ELR (cell line): ENCODE measurements around the gene ABLIM2.
"Not testable (repeated sequence)": the region's sequence is repeated elsewhere in the genome, so short reads cannot be mapped to it uniquely, and the experiment has no call there.

Experiments used
- DNase-seq: peaks from one replicate; pipeline ENCODE4 v3.0.0-alpha.2; 2015; ENCODE audit warnings: low read depth

Gene ABLIM2

DNA sequence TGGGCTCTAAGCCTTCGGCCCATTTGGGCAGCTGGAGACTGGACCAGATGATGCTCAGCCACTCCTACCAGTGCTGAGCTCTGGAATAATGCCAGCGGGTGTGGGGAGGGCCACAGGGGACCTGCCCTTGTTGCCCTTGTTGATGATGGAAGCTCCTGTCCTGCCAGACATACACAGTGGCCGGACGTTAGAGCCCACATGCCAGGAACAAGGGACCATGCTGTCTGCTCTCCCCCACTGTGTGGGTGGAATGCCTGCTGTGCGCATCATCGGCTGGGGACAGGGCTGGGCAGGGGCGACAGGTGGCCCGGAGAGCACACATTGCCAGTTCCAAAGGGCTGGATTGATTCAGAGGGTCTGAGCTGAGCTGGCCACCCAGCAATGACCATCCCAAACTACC is 2.0 kb downstream of the ABLIM2 start:
- no peak for DNase-seq

DNA sequence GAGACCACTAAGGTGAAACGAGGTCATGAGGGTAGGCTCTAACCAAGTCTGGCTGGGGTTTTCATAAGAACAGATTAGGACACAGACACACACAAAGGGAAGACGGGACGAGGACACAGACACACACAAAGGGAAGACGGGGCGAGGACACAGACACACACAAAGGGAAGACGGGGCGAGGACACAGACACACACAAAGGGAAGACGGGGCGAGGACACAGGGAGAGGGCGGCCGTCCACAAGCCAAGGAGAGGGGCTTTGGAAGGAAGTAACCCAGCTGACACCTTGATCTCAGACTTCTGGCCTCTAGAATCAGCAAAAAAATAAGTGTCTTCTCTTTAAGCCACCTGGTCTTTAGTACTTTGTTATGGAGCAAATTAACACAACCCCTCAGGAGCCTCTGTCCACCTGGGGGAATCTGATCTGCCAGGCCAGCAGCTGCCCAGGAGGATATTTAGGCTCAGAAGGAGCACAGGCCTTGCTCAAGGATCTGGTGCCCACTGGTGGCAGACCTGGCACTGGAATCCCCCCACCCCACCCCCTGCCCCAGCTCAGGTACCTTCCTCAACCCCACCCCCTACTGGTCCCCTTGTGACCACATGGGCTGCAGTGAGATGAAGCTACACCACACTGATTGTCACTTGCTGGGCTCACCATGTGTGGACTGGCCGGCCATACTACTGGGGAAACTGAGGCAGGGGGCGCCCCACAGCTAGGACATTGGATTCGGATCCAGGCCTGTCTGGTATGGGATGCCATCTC is 2.8 kb downstream of the ABLIM2 start:
- DNase-seq = no peak

DNA sequence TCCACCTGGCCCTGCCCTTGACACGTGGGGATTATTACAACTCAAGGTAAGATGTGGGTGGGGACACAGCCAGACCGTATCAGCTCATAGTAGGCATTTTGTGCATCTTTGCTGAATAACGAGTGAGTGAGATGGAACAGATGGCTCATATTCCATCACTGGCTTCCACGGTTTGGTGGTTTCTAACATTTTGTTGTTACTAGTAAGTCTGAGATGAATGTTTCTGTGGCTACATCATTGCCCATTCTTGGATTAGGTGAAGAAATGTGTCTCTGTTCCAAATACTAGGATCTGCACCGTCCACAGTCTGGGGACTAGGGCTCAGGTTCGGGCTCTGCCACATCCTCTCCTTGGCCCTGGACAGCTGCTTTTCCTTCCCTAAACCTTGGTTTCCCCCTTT is 3.6 kb downstream of the ABLIM2 start:
- no peak for DNase-seq

DNA sequence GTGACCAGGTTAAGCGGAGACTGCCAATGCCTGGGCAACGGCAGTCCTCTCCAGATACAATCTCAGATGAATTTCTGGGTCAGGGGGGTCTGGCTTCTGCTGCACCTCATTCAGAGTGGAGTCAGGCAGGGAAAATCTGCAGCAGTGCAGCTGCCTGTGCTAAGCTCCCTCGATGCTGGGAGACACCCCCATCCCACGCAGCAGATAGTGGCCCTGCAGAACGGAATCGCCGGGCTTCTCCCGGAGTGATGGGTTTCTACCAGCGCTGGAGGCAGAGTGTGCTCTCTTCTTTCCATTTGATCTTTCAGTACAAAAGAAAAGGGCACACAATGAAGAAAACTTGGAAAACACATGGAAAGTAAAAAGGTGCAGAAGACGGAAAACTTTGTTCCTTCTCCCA is 5.2 kb downstream of the ABLIM2 start:
- DNase-seq = no peak

DNA sequence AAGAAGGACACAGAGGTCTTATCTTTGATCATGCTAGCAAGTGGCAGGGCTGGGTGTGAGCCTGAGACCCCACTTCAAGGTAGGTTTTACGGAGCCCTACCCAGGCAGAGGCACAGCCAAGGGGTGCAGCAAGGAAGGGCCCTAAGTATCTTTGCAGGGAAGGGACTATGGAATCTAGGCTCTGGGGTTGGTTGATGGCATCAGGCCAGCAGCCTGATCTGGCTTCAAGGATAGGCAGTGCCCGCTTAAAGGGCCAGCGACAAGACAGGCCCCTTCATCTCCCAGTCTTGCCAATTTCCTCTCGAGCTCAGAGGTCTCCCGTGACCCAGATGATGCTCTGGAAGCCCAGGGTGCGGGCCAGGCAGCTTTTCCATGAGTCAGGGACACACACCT is 5.8 kb downstream of the ABLIM2 start:
- DNase-seq = no peak

DNA sequence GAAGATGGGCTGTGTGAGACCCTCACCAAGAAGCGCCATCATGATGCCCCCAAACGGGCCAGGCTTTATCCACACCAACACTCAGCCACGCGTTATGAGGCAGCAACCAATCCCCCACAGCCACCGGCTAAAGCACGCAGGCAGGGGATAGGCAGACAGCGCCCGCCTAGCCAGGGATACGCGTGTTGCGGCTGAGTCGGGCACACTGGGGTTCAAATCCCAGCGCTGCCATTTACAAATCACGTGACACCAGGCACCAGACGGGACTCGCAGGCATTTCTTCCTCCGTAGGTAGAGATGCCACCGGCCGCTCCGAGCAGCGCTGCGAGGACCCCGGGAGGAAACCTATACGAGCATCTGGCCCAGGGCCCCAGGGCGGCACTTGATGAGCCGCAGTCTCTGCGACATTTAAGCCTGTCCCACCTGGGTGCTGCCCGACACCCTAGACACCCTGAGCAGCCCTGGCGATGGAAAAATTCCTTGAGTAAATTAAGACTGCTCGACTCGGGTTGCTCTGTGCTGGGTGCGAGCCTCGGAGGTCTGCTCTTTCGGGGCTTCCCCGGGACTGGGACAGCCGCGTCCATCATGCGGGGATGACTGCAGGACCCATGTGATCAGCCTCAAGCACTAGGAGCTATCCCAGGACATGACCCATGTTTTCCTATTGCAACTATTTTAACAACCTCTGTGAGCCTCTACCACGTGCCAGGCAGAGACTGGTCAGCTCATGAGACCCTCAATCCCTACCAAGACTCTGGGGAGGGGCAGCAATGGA is 6.3 kb downstream of the ABLIM2 start:
- DNase-seq = no peak

DNA sequence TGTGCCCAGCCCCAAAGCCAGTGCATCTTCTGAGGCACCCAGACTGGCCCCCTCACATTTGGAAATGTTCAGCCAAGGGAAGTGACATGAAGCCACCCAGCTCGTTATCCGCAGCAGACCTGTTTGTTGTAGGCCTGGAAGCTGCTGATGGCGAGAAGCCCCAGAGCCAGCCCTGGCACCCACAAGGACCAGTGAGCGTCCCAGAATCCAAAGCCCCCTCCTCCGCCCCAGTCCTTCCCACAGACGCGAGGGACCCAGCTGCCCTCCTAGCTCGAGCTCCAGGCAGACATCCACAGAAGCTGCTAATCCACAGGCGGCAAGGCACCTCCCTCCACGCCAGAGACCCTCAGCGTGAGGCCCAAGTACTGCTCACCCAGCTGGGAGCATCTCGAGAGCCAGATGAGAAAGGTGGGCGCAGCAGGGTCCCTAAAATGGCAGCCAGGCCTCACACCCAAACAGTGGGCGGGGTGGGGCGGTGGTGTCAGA is 7.4 kb downstream of the ABLIM2 start:
- no peak for DNase-seq

DNA sequence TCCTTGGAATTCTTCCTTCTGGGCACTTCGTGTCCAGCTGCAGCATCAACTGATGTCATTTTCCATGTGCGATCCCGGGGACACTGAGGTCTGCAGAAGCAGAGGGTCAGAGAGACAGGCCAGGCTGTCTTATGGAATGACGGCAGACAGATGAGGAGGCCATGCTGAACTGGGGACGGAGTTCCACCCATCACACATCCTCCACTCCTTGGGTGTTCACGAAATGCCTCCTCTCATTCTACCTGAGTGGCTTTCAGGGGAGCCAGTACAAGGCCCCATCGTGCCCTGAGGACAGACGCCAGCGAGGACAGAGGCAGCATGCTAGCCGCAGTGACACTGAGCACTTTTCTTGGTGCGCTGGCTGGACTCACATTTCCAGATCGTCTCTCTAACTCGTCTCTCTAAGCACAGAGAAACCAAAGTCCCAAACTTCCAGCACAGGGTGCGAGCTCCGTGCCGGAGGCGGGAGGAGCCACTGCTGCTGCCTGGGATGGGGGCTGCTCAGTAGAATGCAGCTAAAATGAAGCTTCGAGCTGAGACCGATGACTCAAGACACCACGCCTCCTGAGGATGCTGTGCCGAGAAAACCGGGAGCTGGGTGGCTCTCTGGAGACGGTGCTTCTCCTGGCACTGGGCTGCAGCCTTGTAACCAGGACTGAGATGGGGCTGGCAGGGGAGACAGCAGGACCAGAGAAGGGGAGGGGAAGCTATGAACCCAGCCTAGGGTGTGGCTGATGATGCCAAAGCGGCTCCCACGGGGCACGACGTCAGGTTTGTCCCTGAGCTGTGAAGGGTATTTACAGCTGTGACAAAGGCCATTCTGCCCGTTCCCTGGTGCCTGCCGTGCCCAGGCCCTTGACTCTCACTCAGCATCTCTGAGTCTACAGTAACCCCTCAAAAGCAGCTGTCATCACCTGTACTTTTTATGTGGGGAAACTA is 8.2 kb downstream of the ABLIM2 start:
- no peak for DNase-seq

DNA sequence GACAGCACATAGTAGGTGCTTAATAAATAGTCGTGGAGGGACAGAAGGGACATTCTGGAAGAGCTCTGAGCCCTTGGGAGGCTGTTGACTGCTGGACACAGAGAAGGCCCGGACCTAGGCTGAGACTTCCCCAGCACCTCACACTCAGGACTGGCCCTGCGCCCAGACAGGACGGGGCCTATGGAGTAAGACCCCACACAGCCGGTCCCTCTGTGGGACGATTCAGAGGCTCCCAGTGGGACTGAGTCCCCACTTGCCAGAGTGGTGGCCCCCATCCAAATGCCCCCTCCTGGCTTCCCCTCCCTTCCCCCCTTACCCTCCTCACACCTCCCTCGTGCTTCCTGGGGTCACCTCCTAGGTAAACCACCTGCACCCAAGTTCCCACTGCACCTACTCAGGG is 8.9 kb downstream of the ABLIM2 start:
- no peak for DNase-seq

DNA sequence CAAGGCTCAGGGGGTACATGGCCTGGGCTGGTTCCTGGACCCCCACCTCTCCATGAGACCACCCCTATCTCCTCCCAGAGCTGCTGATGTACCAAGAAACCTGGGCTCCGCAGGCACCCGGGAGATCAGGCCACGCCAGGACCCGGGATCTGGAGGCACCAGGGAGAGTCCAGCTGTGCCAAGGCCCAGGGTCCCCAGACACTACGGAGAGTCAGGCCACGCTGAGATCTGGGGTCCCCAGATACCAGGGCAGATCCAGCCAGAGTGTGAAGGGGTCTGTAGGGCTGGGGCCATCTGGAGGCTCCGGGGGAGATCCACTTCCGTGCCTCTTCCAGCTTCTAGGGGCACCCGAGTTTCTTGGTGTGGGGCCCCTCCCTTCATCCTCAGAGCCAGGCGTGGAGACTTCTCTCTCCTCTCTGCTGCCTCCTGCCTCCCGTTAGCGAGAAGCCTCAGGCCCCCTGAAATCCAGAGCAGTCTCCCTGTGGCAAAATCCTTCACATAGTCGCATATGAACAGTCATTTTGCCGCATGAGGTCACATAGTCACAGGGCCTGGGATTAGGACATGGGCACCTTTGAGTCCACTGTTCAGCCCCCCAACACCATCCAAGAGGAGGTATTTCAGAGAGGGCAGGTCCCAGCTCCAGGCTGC is 9.7 kb downstream of the ABLIM2 start:
- no peak for DNase-seq

DNA sequence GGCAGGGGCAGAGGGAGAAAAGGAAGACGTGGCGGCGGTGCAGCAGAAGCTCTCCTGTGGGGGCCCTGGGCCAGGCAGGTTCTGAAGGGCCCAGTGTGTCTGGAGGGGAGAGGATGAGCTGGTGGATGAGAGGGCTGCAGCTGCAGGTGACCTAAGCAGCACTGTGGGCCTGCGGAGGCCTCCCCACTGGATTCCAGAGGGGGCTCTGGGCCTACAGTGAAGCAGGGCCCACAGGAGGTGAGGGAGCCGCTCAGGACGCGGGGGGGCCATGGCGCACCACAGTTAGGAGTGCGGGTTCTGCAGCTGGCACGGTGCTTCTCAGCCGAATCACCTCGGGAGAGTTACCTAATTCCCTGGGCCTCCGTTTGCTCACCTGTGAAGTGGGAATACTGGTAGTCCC is 10.5 kb downstream of the ABLIM2 start:
- DNase-seq = no peak

DNA sequence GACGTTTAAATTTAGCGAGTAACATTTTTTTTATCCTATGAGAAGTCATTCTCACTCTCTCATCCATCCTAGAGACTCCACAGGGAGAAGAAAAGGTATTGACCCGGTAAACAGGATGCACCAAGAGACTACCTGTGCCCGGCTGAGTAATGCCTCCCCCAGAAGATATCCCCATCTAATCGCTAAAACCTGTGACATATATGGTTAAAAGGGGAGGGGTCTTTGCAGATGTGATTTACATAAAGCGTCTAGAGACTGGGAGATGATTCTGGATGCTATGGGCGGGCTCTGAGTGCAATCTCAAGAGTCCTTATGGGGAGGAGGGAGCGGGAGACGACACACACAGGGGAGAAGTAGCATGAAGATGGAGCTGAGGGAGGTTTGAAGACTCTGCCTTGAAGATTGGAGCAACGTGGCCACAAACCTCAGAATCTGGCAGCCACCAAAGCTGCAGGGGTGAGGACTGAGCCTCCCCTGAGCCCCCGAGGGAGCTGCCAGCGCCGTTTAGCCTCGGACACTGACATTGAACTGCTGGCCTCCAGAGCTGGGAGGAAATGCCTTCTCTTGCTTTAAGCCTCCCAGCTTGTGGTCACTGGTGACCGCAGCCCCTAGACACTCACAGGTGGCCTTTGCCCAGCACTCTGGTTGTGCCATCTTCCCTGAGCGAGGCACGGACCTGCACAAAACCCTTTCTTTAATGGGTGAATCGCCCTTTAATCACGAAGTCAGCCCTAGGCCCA is 11.2 kb downstream of the ABLIM2 start:
- DNase-seq = no peak

DNA sequence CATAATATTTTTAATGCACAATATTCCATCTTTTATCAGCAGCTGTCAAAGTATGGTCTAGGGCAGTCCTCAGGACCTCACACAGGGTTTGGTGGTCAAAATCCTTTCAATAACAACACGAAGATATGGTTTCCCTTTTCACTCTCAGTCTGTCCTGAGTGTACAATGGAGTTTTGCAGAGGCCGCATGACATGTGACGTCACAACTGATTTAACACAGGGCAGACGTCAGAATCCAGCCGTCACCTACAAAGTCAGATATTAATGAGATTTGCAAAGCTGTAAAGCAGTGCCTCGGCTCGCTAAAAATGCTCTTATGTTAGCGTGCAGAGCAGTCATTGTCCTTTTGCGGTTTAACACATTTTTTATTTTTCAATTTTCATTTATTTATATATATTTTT is 12.5 kb downstream of the ABLIM2 start:
- no peak for DNase-seq

DNA sequence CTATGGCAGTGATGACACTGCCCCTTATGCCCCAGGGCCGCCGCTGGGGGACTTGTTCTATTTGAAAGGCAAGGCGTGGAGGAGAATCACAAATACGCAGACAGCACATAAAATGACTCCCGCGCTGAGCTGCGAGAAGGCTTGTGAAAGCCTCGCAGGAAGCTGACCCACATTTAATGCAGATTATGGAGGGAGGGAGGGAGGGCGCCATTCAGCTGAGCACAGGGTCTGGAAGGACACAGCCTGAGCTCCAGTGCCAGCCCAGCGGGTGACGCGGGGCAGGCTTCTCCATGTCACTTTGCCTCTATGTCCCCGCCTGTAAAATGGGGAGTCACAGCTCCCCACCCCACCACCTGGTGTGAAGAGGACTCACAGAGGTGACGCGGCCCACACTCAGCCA is 14.3 kb downstream of the ABLIM2 start:
- no peak for DNase-seq

DNA sequence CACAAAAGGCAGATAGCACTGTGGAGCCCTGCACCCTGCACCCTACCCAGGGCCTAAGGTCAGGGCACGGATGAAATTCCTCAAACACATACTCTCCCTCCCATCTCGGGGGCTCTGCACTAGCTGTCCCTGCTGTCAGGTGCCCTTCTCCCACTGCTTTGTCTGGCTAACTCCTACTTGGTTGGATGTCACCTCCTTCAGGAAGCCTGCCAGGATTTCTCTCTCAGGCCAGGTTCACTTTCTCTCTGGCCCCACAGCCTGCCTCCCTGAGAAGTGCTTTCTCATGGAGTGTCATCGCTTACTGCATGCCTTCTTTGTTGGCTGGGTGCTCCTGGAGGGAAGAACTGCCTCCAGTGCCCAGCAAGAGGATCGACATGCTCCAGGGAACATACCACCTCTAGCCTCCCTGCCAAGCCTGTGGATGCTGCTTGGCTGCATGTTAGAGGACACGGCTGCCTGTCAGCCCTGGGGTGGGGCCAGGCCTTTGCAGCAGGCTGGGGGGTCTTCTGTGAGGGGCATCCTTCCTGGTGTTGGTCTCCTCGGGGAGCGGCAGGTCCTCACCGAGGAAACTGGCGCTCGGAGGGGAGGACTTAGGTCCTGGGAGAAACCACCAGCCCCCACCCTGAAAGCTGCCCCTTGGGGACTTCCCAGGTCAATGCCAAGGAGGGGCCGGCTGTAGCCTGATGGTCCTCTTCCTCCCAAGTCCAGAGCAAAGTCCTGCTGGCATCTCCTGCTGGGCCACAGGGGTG is 15.0 kb downstream of the ABLIM2 start:
- DNase-seq = no peak

DNA sequence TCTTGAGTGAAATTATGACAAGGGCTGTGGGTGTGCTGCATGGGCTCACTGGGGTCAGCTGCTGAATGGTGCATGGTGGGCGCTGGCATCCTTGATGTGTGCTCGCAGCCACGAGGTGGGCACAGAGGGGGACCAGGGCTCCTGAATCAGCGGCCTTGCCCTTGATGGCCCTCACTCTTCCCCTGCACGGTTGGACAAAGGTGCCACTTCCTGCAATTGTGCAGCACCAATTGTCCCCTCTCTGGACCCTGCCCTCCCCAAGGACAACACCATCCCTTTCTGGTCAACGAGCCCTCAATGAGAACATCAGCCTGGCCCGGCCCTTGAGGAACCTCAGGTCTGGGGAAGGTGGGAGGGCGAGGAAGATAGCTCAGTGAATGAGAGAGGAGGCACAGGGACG is 16.1 kb downstream of the ABLIM2 start:
- no peak for DNase-seq

DNA sequence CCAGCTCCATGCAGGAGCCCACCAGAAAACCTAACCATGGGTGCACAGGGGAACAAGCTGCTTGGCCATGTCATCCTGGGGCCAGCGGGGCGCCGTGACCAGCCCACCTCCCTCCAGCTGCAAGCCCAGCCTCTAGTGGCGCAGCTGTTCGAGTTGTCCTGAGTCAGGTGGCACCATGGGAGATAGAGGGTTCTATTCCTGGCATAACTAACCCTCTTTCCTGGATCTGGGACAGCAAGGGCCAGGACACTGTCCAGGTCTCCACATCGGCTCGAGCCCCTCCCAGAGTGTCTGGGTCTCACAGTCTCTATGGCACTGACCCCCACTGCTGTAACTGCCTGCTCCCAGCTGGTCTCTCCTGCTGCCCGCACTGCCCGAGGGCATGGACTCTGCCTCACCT is 16.7 kb downstream of the ABLIM2 start:
- DNase-seq = no peak

DNA sequence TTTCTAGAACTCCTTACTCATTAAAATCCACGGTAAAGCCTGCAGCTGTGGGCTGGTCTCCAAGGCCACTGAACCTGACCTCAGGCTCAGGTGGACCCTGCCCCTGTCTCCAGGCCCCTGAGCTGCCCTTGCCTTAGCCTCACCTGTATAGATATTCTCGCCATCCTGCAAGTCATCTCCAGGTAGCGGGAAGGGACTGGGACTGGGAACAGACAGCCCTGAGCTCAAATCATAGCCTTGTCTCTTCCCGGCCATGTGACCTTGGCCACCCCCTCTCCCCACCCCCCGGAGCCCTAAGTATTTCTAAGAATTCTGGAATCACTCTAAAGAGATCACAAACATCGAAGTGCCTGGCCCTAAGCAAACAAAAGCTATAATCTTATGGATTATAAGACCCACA is 17.7 kb downstream of the ABLIM2 start:
- no peak for DNase-seq

DNA sequence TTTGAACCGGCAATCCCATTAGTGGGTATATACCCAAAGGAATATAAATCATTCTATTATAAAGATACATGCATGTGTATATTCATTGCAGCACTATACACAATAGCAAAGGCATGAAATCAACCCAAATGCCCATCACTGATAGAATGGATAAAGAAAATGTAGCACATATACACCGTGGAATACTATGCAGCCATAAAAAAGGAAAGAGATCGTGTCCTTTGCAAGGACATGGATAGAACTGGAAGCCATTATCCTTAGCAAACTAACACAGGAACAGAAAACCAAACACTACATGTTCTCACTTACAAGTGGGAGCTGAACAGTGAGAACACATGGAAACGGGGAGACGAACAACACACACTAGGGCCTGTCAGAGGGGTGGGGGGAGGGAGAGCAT is 18.9 kb downstream of the ABLIM2 start:
- not testable (repeated sequence) for DNase-seq

DNA sequence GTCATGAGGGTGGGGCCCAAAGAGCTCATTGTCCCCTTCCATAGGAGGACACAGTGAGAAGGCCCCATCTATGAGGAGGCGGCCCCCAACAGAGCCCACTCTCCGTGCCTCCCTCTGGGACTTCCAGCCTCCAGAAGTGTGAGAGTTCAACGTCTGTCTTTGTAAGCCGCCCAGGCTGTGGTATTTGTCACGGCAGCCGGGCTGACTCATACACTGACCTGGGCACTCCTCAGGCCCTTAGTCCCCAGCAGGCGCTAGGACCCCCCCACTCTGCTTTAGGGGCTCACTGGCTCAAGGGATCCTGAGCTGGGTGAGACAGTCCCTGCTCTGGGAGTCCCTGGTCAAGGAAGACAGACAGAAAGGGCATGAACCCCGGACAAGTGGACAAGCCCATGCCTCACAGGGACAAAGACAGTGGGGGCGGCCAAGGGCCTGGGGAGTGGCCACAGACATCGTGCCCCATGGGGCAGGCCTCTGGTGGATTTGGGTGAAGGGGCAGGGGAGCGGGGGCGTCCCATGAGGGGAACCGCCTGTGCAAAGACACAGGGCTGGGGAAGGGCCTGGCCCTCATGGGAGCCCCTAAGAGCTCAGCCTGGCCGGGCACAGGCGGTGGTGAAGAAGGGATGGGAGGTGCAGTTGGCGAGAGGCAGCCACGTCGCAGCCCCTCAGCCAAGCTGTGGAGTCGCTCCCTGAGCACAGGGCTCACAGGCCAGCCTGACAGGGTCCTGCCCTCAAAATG is 21.5 kb downstream of the ABLIM2 start:
- DNase-seq = no peak
